Activated CD4-positive, alpha-beta T cell treated with anti-CD3 and anti-CD28 coated beads, Interleukin-2, amount 10 ng/mL, durations not matched to agents 24 days and 14 days (primary cell): ENCODE data around the gene NTNG1. TPM values are rescaled to one million over a fixed set of nuclear protein-coding genes. Genes with fewer than 3 reads are reported as not detected.

Experiments used
- DNase-seq: peaks from one replicate; pipeline ENCODE4 v3.0.0; 2022
- H3K27ac Mint-ChIP-seq: one replicate; pipeline ENCODE4 v1.8.0; 2022; ENCODE audit warnings: mild to moderate bottlenecking, mixed read lengths
- H3K27me3 Mint-ChIP-seq: one replicate; pipeline ENCODE4 v1.8.0; 2022; ENCODE audit warnings: mixed read lengths
- H3K36me3 Mint-ChIP-seq: one replicate; pipeline ENCODE4 v1.8.0; 2022; ENCODE audit warnings: low read depth, mild to moderate bottlenecking, mixed read lengths
- H3K4me1 Mint-ChIP-seq: one replicate; pipeline ENCODE4 v1.8.0; 2021; ENCODE audit warnings: mixed read lengths
- H3K4me3 Mint-ChIP-seq: one replicate; pipeline ENCODE4 v1.8.0; 2022; ENCODE audit warnings: mild to moderate bottlenecking, moderate library complexity, mixed read lengths
- H3K9me3 Mint-ChIP-seq: one replicate; pipeline ENCODE4 v1.8.0; 2021; ENCODE audit warnings: mixed read lengths
- intact Hi-C: fragments of 100-400 bp; cut with micrococcal nuclease; formaldehyde crosslinking; loops from one replicate; pipeline ENCODE4 v1.15.1; 2023
- total RNA-seq: library from RNA; stranded (reverse); gene quantifications from 2 replicates; pipeline ENCODE4 v1.2.3, GENCODE V29; 2022

The NTNG1 gene
- total RNA-seq, 1 donor from 2014 or later, result not detected

GRCh38 chr1:107514841-107515240 is 374.0 kb downstream of the NTNG1 start:
- H3K27me3 Mint-ChIP-seq, result no peaks in the 10 kb centered on the region
- no peaks in the 10 kb centered on the region for H3K4me1 Mint-ChIP-seq
- no peak overlapping the region for H3K4me3 Mint-ChIP-seq
- H3K9me3 Mint-ChIP-seq, result no peaks in the 10 kb centered on the region
- no peaks in the 10 kb centered on the region for H3K36me3 Mint-ChIP-seq
- DNase-seq, result no peak
- H3K27ac Mint-ChIP-seq, result no peak overlapping the region
- intact Hi-C loops, result no loop called here

- Mint-ChIP-seq H3K27ac (no peak overlapping the region), H3K36me3 (no peaks in the 10 kb centered on the region), H3K4me3 (no peak overlapping the region), H3K4me1 (no peaks in the 10 kb centered on the region), H3K27me3 (no peaks in the 10 kb centered on the region), H3K9me3 (no peaks in the 10 kb centered on the region)
- intact Hi-C loops, result no loop called here
- no peak for DNase-seq
Observed at GRCh38 chr1:107515702-107516101, 374.9 kb downstream of the NTNG1 start.

GRCh38 chr1:107523061-107523460 is 382.2 kb downstream of the NTNG1 start:
- H3K27ac Mint-ChIP-seq, result no peak overlapping the region
- H3K36me3 Mint-ChIP-seq, result no peaks in the 10 kb centered on the region
- peaks cover 4% of the 10 kb centered on the region for H3K9me3 Mint-ChIP-seq
- no peak overlapping the region for H3K4me3 Mint-ChIP-seq
- H3K4me1 Mint-ChIP-seq, result no peaks in the 10 kb centered on the region
- no peak for DNase-seq
- peaks cover 3% of the 10 kb centered on the region for H3K27me3 Mint-ChIP-seq
- intact Hi-C loops, result no loop called here

- H3K27ac Mint-ChIP-seq, result no peak overlapping the region
- no peaks in the 10 kb centered on the region for H3K4me1 Mint-ChIP-seq
- H3K9me3 Mint-ChIP-seq, result peaks cover 4% of the 10 kb centered on the region
- DNase-seq, result no peak
- H3K4me3 Mint-ChIP-seq, result no peak overlapping the region
- intact Hi-C loops, result no loop called here
- peaks cover 4% of the 10 kb centered on the region for H3K27me3 Mint-ChIP-seq
- H3K36me3 Mint-ChIP-seq, result no peaks in the 10 kb centered on the region
Observed at GRCh38 chr1:107523736-107524135, 382.9 kb downstream of the NTNG1 start.

GRCh38 chr1:107524301-107524700 is 383.5 kb downstream of the NTNG1 start:
- Mint-ChIP-seq H3K27ac (no peak overlapping the region), H3K36me3 (no peaks in the 10 kb centered on the region), H3K9me3 (peaks cover 4% of the 10 kb centered on the region), H3K4me1 (no peaks in the 10 kb centered on the region), H3K4me3 (no peak overlapping the region), H3K27me3 (peaks cover 4% of the 10 kb centered on the region)
- DNase-seq, result no peak
- intact Hi-C loops, result no loop called here

- Mint-ChIP-seq H3K9me3 (peaks cover 4% of the 10 kb centered on the region), H3K27me3 (peaks cover 4% of the 10 kb centered on the region), H3K36me3 (no peaks in the 10 kb centered on the region), H3K4me3 (no peak overlapping the region), H3K27ac (no peak overlapping the region), H3K4me1 (no peaks in the 10 kb centered on the region)
- intact Hi-C loops, result no loop called here
- DNase-seq, result no peak
Observed at GRCh38 chr1:107525145-107525544, 384.3 kb downstream of the NTNG1 start.

- Mint-ChIP-seq H3K4me3 (no peak overlapping the region), H3K36me3 (no peaks in the 10 kb centered on the region), H3K9me3 (peaks cover 4% of the 10 kb centered on the region), H3K4me1 (no peaks in the 10 kb centered on the region), H3K27ac (no peak overlapping the region), H3K27me3 (peaks cover 5% of the 10 kb centered on the region)
- intact Hi-C loops, result no loop called here
- DNase-seq, result no peak
Observed at GRCh38 chr1:107525961-107526360, 385.1 kb downstream of the NTNG1 start.

GRCh38 chr1:107526524-107527198 is 385.8 kb downstream of the NTNG1 start:
- Mint-ChIP-seq H3K27me3 (peaks cover 5% of the 10 kb centered on the region), H3K4me3 (no peak overlapping the region), H3K27ac (no peak overlapping the region), H3K36me3 (no peaks in the 10 kb centered on the region), H3K9me3 (peaks cover 4% of the 10 kb centered on the region), H3K4me1 (no peaks in the 10 kb centered on the region)
- intact Hi-C loops, result no loop called here
- DNase-seq, result no peak

GRCh38 chr1:107529511-107530149 is 388.8 kb downstream of the NTNG1 start:
- H3K36me3 Mint-ChIP-seq, result no peaks in the 10 kb centered on the region
- no peak overlapping the region for H3K4me3 Mint-ChIP-seq
- intact Hi-C loops, result loop anchor here (2.0 kb wide), 1 partner anchor 99 kb away; no protein-coding TSS in a partner anchor
- peaks cover 5% of the 10 kb centered on the region for H3K27me3 Mint-ChIP-seq
- DNase-seq, result peak; percentile 64
- H3K27ac Mint-ChIP-seq, result no peak overlapping the region
- no peaks in the 10 kb centered on the region for H3K9me3 Mint-ChIP-seq
- H3K4me1 Mint-ChIP-seq, result no peaks in the 10 kb centered on the region

GRCh38 chr1:107530543-107530942 is 389.7 kb downstream of the NTNG1 start:
- intact Hi-C loops, result no loop called here
- H3K4me3 Mint-ChIP-seq, result no peak overlapping the region
- H3K27ac Mint-ChIP-seq, result no peak overlapping the region
- DNase-seq, result no peak
- H3K4me1 Mint-ChIP-seq, result no peaks in the 10 kb centered on the region
- H3K9me3 Mint-ChIP-seq, result no peaks in the 10 kb centered on the region
- H3K27me3 Mint-ChIP-seq, result peaks cover 5% of the 10 kb centered on the region
- no peaks in the 10 kb centered on the region for H3K36me3 Mint-ChIP-seq

- Mint-ChIP-seq H3K27ac (no peak overlapping the region), H3K4me3 (no peak overlapping the region), H3K9me3 (no peaks in the 10 kb centered on the region), H3K27me3 (peaks cover 5% of the 10 kb centered on the region), H3K4me1 (no peaks in the 10 kb centered on the region), H3K36me3 (no peaks in the 10 kb centered on the region)
- intact Hi-C loops, result no loop called here
- no peak for DNase-seq
Observed at GRCh38 chr1:107531065-107531908, 390.4 kb downstream of the NTNG1 start.

- Mint-ChIP-seq H3K4me1 (no peaks in the 10 kb centered on the region), H3K27me3 (peaks cover 5% of the 10 kb centered on the region), H3K27ac (no peak overlapping the region), H3K9me3 (no peaks in the 10 kb centered on the region), H3K36me3 (no peaks in the 10 kb centered on the region), H3K4me3 (no peak overlapping the region)
- DNase-seq, result no peak
- intact Hi-C loops, result no loop called here
Observed at GRCh38 chr1:107532318-107532717, 391.5 kb downstream of the NTNG1 start.
